Suprapubic skin (tissue), 4 donors: ENCODE data around the gene PNLDC1. TPM values are rescaled to one million over a fixed set of nuclear protein-coding genes. Genes with fewer than 3 reads are reported as not detected.

Experiments used
- DNase-seq, 2 donors: peaks; one replicate each; pipeline ENCODE4 v3.0.0-alpha.2; 2019; ENCODE audit warnings: low spot score in 2 of 2
- H3K27ac ChIP-seq: fragments of 200-600 bp; sonication (generic); one replicate; pipeline ENCODE4 v1.5.1; 2019
- H3K27me3 ChIP-seq: fragments of 200-600 bp; sonication (generic); one replicate; pipeline ENCODE4 v1.5.1; 2019
- H3K36me3 ChIP-seq: fragments of 200-600 bp; sonication (generic); one replicate; pipeline ENCODE4 v1.5.1; 2019
- H3K4me1 ChIP-seq: fragments of 200-600 bp; sonication (generic); one replicate; pipeline ENCODE4 v1.5.1; 2019
- H3K4me3 ChIP-seq: fragments of 200-600 bp; sonication (generic); one replicate; pipeline ENCODE4 v1.5.1; 2019; ENCODE audit warnings: mild to moderate bottlenecking
- H3K9me3 ChIP-seq: fragments of 200-600 bp; sonication (generic); one replicate; pipeline ENCODE4 v1.5.1; 2019
- CTCF ChIP-seq, 2 donors: fragments of 200-600 bp in 1 of 2; fragments of 450-650 bp in 1 of 2; sonication (generic) in 1 of 2; IDR thresholded peaks; one replicate each; pipeline ENCODE4 v1.5.1; 2016 to 2019; ENCODE audit warnings: antibody characterized with exemption in 2 of 2, mild to moderate bottlenecking in 1 of 2, moderate library complexity in 1 of 2
- EP300 ChIP-seq: sonication (generic); formaldehyde crosslinking; IDR thresholded peaks from one replicate; pipeline ENCODE4 v1.6.1; 2017; ENCODE audit warnings: antibody characterized with exemption
- POLR2A ChIP-seq, 2 donors: fragments of 450-650 bp; IDR thresholded peaks; one replicate each; pipeline ENCODE4 v1.6.1; 2017; ENCODE audit warnings: antibody characterized with exemption in 2 of 2, mild to moderate bottlenecking in 2 of 2, moderate library complexity in 2 of 2
- POLR2AphosphoS5 ChIP-seq, 3 donors: sonication (generic); formaldehyde crosslinking; IDR thresholded peaks; one replicate each; pipeline ENCODE4 v1.6.1; 2017; ENCODE audit warnings: antibody characterized with exemption in 3 of 3
- WGBS: methylation state at CpG from one replicate; pipeline ENCODE4 v1.1.5; 2018; 5-methylcytosine and 5-hydroxymethylcytosine counted together
- total RNA-seq, 4 donors: library from RNA; depleted of rRNA; stranded (reverse); fragments of >200 nt; gene quantifications; one replicate each; pipeline ENCODE4 v1.1.0, GENCODE V29; 2016

PNLDC1 gene
- total RNA-seq, 4 donors from 2014 or later: 1.1 to 4.4 (median 2.9) TPM

GRCh38 chr6:159830501-159831372, 30.7 kb downstream of the PNLDC1 start:
- H3K27me3 ChIP-seq: no peaks in the 10 kb centered on the region
- DNase-seq: peak in 1 of 2 donors; percentile 11
- no peaks in the 10 kb centered on the region for H3K36me3 ChIP-seq
- no peaks in the 10 kb centered on the region for H3K9me3 ChIP-seq
- H3K4me1 ChIP-seq: peaks cover 4% of the 10 kb centered on the region
- 66% methylated on average over 10 of the region's 11 CpGs for WGBS
- TF ChIP-seq POLR2A (IDR thresholded peaks at IDR 0.05) (no peak), EP300 (no peak), CTCF (IDR thresholded peaks at IDR 0.05) (no peak), POLR2AphosphoS5 (IDR thresholded peaks at IDR 0.05) (no peak)
- no peak overlapping the region for H3K4me3 ChIP-seq
- no peak overlapping the region for H3K27ac ChIP-seq

GRCh38 chr6:159831373-159831679, 31.2 kb downstream of the PNLDC1 start:
- H3K27me3 ChIP-seq: no peaks in the 10 kb centered on the region
- no peak for TF ChIP-seq POLR2AphosphoS5 (IDR thresholded peaks at IDR 0.05)
- no peak for TF ChIP-seq POLR2A (IDR thresholded peaks at IDR 0.05)
- no peak for TF ChIP-seq EP300
- no peak for TF ChIP-seq CTCF (IDR thresholded peaks at IDR 0.05)
- 49% methylated on average over 4 of the region's 4 CpGs for WGBS
- H3K36me3 ChIP-seq: no peaks in the 10 kb centered on the region
- no peaks in the 10 kb centered on the region for H3K9me3 ChIP-seq
- no peak overlapping the region for H3K4me3 ChIP-seq
- no peak for DNase-seq
- H3K4me1 ChIP-seq: peaks cover 4% of the 10 kb centered on the region
- no peak overlapping the region for H3K27ac ChIP-seq

- no peak for DNase-seq
- TF ChIP-seq CTCF (IDR thresholded peaks at IDR 0.05) (no peak), POLR2AphosphoS5 (IDR thresholded peaks at IDR 0.05) (no peak)
- Histone ChIP-seq H3K27me3 (no peaks in the 10 kb centered on the region), H3K27ac (no peak overlapping the region), H3K36me3 (no peaks in the 10 kb centered on the region), H3K4me1 (peaks cover 4% of the 10 kb centered on the region), H3K9me3 (no peaks in the 10 kb centered on the region), H3K4me3 (no peak overlapping the region)
- 51% methylated on average over 4 of the region's 4 CpGs for WGBS
These were observed 32.9 kb downstream of the PNLDC1 start for GRCh38 chr6:159832946-159833345.

GRCh38 chr6:159833556-159833955, 33.5 kb downstream of the PNLDC1 start:
- 82% methylated on average over 2 of the region's 2 CpGs for WGBS
- no peaks in the 10 kb centered on the region for H3K27me3 ChIP-seq
- DNase-seq: no peak
- H3K36me3 ChIP-seq: no peaks in the 10 kb centered on the region
- H3K4me3 ChIP-seq: no peak overlapping the region
- no peaks in the 10 kb centered on the region for H3K9me3 ChIP-seq
- H3K27ac ChIP-seq: no peak overlapping the region
- peaks cover 4% of the 10 kb centered on the region for H3K4me1 ChIP-seq
- TF ChIP-seq POLR2A (IDR thresholded peaks at IDR 0.05) (no peak), CTCF (IDR thresholded peaks at IDR 0.05) (no peak), EP300 (no peak), POLR2AphosphoS5 (IDR thresholded peaks at IDR 0.05) (no peak)

GRCh38 chr6:159833997-159834603, 34.0 kb downstream of the PNLDC1 start:
- Histone ChIP-seq H3K4me3 (no peak overlapping the region), H3K27ac (no peak overlapping the region), H3K4me1 (peaks cover 4% of the 10 kb centered on the region), H3K27me3 (no peaks in the 10 kb centered on the region), H3K36me3 (no peaks in the 10 kb centered on the region), H3K9me3 (no peaks in the 10 kb centered on the region)
- TF ChIP-seq POLR2AphosphoS5 (IDR thresholded peaks at IDR 0.05): no peak
- TF ChIP-seq EP300: no peak
- no peak for TF ChIP-seq CTCF (IDR thresholded peaks at IDR 0.05)
- no peak for TF ChIP-seq POLR2A (IDR thresholded peaks at IDR 0.05)
- DNase-seq: peak in 1 of 2 donors; percentile 43
- 91% methylated on average over 5 of the region's 5 CpGs for WGBS
